ENCODE measurements around the gene ANTXR1.

The ANTXR1 gene

DNA sequence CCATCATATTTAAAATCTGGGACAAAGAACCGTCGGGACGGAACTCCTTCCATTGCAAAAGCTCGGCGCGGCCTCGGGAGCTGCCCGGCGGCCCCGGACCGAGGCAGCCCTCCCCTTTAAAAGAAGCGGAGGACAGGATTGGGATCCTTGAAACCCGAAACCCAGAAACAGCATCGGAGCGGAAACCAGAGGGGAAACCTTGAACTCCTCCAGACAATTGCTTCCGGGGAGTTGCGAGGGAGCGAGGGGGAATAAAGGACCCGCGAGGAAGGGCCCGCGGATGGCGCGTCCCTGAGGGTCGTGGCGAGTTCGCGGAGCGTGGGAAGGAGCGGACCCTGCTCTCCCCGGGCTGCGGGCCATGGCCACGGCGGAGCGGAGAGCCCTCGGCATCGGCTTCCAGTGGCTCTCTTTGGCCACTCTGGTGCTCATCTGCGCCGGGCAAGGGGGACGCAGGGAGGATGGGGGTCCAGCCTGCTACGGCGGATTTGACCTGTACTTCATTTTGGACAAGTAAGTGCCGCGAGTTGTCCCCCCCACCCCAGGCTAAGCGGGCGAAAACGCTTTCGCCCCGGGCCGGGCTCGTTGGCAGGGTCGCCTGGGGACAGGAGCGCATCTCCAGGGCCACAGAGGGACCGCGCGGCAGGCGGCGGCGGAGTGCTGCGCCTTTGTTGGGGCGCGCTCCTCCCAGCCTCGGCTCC, at the start of gene ANTXR1:
Gene ANTXR1 (plus strand): TSS at position 38 of the 698 bp plus-strand sequence. CDS start 321 bp downstream, at position 359.
- in situ Hi-C loops (cut with HindIII; ENCODE audit: low sequenced_read_pairs) = loop anchor here (25.0 kb wide), 1 partner anchor 99 kb away; no protein-coding TSS in a partner anchor
- TF ChIP-seq, protein P1, sequence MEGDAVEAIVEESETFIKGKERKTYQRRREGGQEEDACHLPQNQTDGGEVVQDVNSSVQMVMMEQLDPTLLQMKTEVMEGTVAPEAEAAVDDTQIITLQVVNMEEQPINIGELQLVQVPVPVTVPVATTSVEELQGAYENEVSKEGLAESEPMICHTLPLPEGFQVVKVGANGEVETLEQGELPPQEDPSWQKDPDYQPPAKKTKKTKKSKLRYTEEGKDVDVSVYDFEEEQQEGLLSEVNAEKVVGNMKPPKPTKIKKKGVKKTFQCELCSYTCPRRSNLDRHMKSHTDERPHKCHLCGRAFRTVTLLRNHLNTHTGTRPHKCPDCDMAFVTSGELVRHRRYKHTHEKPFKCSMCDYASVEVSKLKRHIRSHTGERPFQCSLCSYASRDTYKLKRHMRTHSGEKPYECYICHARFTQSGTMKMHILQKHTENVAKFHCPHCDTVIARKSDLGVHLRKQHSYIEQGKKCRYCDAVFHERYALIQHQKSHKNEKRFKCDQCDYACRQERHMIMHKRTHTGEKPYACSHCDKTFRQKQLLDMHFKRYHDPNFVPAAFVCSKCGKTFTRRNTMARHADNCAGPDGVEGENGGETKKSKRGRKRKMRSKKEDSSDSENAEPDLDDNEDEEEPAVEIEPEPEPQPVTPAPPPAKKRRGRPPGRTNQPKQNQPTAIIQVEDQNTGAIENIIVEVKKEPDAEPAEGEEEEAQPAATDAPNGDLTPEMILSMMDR (IDR thresholded peaks at IDR 0.05; ENCODE audit: low read depth, low read length, missing control alignments) = no peak
- peak; percentile 64 for DNase-seq (ENCODE audit: low read depth)

DNA sequence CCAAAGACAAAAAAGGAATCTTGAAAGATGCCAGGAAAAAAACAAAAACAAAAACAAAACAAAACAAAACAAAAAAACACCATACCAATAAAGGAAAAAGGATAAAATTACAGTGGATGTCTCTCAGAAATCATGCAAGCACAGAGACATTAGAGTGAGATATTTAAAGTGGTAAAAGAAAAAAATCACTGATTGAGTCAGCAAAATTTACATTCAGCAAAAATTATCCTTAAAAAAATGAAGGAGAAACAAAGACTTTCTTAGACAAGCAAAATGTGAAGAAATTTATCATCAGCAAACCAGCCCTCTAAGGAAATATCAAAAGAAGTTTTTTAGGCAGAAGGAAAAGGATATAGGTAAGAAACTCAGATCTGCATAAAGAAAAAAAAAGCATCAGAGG, 48.7 kb upstream of the ANTXR1 start:
- DNase-seq (ENCODE audit: low read depth) = no peak
- H3K4me3 ChIP-seq (ENCODE audit: low read depth, low read length) = no peak overlapping the region
- TF ChIP-seq, protein P1 (IDR thresholded peaks at IDR 0.05; ENCODE audit: low read depth, low read length, missing control alignments) = no peak
- in situ Hi-C loops (cut with HindIII; ENCODE audit: low sequenced_read_pairs) = no loop called here

More for the DNA sequence above, at the start of gene ANTXR1:
- H3K4me3 ChIP-seq (ENCODE audit: low read depth, low read length) = peak within 1 kb of the TSS; percentile 82

DNA sequence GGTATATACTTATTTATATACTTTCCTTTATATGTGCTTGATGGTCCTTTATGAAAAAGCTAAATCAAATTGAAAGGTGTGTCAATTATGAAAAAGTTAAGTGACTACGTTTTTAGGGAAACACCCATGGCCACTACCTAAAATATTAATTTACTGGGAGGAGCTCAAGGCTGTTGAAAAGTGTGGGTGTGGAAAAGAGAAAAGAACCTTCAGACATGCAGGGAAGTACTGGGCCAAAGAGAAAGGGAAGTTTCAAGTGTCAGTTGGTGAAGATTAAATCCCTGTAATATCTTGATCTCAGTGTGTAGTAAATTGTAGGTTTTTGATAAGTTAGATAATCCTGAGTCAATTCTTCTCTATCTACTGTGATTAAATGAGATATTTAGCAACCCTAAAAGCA, 44.8 kb upstream of the ANTXR1 start:
- in situ Hi-C loops (cut with HindIII; ENCODE audit: low sequenced_read_pairs) = no loop called here
- TF ChIP-seq, protein P1 (IDR thresholded peaks at IDR 0.05; ENCODE audit: low read depth, low read length, missing control alignments) = no peak
- H3K4me3 ChIP-seq (ENCODE audit: low read depth, low read length) = no peak overlapping the region
- DNase-seq (ENCODE audit: low read depth) = no peak

DNA sequence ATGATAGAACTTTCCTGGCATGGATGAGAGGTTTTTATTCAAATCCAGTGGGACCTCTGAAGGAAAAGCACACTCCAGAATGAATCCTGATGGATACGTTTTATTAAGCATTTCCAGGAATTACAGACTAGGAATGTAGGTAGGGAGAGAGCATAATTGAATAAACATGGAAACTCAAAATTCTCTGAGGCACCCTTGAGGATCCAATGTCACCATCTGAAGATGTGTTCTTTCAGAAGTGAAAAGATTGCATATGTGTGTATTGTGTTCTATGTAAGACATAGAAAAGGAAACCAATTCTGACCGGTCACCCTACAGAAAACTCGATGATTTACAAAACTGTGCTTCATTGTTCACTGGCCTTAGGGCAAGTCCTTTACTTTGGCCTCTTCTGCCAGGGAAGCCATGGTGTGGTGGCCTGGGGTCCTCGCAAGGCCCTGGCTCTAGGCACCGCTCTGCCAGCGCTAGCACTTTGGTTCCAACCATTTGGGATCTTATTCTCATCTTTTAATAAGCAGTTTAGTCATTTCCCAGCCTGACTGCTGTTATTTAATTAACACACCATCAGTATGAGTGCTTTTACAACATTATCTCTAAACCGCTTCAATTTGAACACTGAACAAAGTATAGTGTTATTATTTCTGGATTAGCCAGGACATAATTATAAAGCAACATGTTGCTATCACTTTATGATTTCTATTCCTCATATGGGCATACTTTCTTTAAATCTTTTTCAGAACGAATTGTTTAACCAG, 43.1 kb upstream of the ANTXR1 start:
- TF ChIP-seq, protein P1 (IDR thresholded peaks at IDR 0.05; ENCODE audit: low read depth, low read length, missing control alignments) = no peak
- no peak overlapping the region for H3K4me3 ChIP-seq (ENCODE audit: low read depth, low read length)
- DNase-seq (ENCODE audit: low read depth) = no peak
- in situ Hi-C loops (cut with HindIII; ENCODE audit: low sequenced_read_pairs) = no loop called here

DNA sequence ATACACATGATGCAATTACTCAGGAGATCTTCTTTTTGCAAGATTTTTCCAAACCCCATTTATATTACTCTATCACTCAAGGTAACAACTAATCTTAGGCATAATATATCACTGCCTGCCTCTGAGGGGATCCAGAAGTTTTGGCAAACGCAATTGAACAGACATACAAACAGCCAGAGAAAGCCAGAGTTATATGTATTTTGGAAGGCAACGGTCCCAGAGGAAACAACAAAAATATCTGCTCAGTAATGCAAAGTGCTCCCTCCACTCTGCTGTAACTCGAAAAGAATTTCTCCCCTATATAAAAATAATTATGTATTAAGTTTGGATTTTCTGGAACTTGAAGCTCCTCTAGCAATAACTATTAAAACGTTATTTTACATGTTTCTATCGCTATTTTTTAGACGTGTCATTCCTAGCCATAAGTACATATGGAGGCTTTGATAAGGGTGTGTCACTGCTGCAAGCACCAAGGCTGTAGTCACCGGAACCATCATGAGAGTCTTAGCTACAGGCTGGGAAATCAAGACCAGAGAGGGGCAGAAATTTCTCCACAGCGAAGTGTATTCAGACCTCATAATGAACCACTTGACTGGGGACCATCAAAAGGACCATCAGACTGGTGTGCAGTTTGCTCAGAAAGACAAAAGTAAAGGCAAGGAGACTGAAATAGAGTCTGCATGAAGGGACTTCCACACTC, 42.3 kb upstream of the ANTXR1 start:
- no peak overlapping the region for H3K4me3 ChIP-seq (ENCODE audit: low read depth, low read length)
- no peak for DNase-seq (ENCODE audit: low read depth)
- TF ChIP-seq, protein P1 (IDR thresholded peaks at IDR 0.05; ENCODE audit: low read depth, low read length, missing control alignments) = no peak
- in situ Hi-C loops (cut with HindIII; ENCODE audit: low sequenced_read_pairs) = no loop called here

DNA sequence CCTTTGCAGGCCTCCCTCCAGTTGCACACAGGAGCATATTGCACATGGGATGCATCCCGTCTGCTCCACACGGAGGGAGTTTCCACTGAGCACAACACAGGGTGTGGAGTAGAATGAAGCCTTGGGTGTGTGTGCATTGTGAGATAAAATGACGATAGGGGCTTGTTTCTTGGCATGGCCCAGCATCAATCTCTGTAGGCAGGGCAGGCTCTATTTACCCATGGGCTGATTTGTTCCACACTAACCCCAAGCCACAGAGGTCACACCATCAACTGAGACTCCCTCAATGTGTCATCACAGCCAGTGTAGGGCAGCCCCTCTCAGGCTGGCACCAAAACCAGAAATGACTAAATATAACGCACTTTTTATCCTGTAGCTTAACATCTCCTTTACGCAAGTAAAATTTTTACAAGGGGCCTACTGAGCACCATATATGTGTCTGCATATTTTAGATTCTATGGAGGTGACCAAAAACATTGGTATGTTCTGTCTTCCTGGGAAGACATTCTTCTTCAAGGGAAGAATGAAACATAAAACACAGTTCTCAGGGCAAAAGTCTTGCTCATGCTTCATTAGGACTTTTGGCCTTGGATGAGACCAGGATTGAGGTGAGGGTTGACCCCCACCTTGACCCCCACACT, 41.3 kb upstream of the ANTXR1 start:
- peak; percentile 88 for DNase-seq (ENCODE audit: low read depth)
- in situ Hi-C loops (cut with HindIII; ENCODE audit: low sequenced_read_pairs) = no loop called here
- H3K4me3 ChIP-seq (ENCODE audit: low read depth, low read length) = no peak overlapping the region
- TF ChIP-seq, protein P1 (IDR thresholded peaks at IDR 0.05; ENCODE audit: low read depth, low read length, missing control alignments) = no peak
